ENCODE measurements around the gene LRRC9. TPM values are rescaled to one million over a fixed set of nuclear protein-coding genes. Genes with fewer than 3 reads are reported as not detected.

The LRRC9 gene
- total RNA-seq, 1 experiment from 2014 or later: not detected

GRCh38 chr14:60101786-60102185, 181.8 kb downstream of the LRRC9 start:
- H3F3A ChIP-seq (ENCODE audit: low read length, unreplicated experiment): no peaks in the 10 kb centered on the region
- H3K9me3 ChIP-seq (ENCODE audit: low read length): no peaks in the 10 kb centered on the region
- H3K4me2 ChIP-seq (ENCODE audit: low read length): no peak overlapping the region
- H3K36me3 ChIP-seq (ENCODE audit: low read depth, low read length): peaks cover 14% of the 10 kb centered on the region
- TF ChIP-seq EZH2 (IDR thresholded peaks at IDR 0.05; ENCODE audit: low read length, unreplicated experiment): no peak
- TF ChIP-seq CTCF (conservative IDR thresholded peaks at IDR 0.05; ENCODE audit: low read depth, low read length): no peak
- TF ChIP-seq EZH2phosphoT487 (IDR thresholded peaks at IDR 0.05; ENCODE audit: borderline replicate concordance, low read length): no peak
- no peaks in the 10 kb centered on the region for H3K27me3 ChIP-seq (ENCODE audit: low read length)
- H3K4me1 ChIP-seq (ENCODE audit: insufficient read depth, low read length): no peaks in the 10 kb centered on the region
- no peak for DNase-seq
- no peak overlapping the region for H3K27ac ChIP-seq (ENCODE audit: low read length)
- peaks cover 6% of the 10 kb centered on the region; the same call in 1 of the 2 replicates for H4K20me1 ChIP-seq (ENCODE audit: low read length)
- CTCF ChIA-PET: no interaction called here
- H3K9me2 ChIP-seq (replicated peaks; ENCODE audit: low read length): no peaks in the 10 kb centered on the region
- no peak overlapping the region for H3K9ac ChIP-seq (ENCODE audit: low read length)
- intact Hi-C loops (cut with micrococcal nuclease): no loop called here
- no peak overlapping the region for H2AFZ ChIP-seq (ENCODE audit: low read length)
- BruUV-seq (replicated peaks): no TSS peak
- H3K4me3 ChIP-seq (ENCODE audit: low read length): no peak overlapping the region
- POLR2A ChIA-PET (ENCODE audit: unreplicated experiment): interaction anchor here (1.3 kb wide), 1 partner anchor 10 kb away, joined by 3 read pairs; the partner anchor contains the start of gene PCNX4
- ATAC-seq: no peak
- peaks cover 96% of the 10 kb centered on the region for H3K79me2 ChIP-seq (ENCODE audit: low read length)

GRCh38 chr14:60102389-60102788, 182.4 kb downstream of the LRRC9 start:
- H3K9me2 ChIP-seq (replicated peaks; ENCODE audit: low read length): no peaks in the 10 kb centered on the region
- no peaks in the 10 kb centered on the region for H3K27me3 ChIP-seq (ENCODE audit: low read length)
- no peaks in the 10 kb centered on the region for H3K4me1 ChIP-seq (ENCODE audit: insufficient read depth, low read length)
- DNase-seq: peak; percentile 73
- no peak overlapping the region for H3K27ac ChIP-seq (ENCODE audit: low read length)
- no peak overlapping the region for H2AFZ ChIP-seq (ENCODE audit: low read length)
- H3K4me3 ChIP-seq (ENCODE audit: low read length): no peak overlapping the region
- ATAC-seq: peak; percentile 59
- ChIA-PET CTCF (no interaction called here), POLR2A (ENCODE audit: unreplicated experiment) (no interaction called here)
- peaks cover 9% of the 10 kb centered on the region for H3K36me3 ChIP-seq (ENCODE audit: low read depth, low read length)
- H3K79me2 ChIP-seq (ENCODE audit: low read length): peaks cover 93% of the 10 kb centered on the region
- no peak overlapping the region for H3K9ac ChIP-seq (ENCODE audit: low read length)
- no peak overlapping the region for H3K4me2 ChIP-seq (ENCODE audit: low read length)
- no TSS peak for BruUV-seq (replicated peaks)
- intact Hi-C loops (cut with micrococcal nuclease): no loop called here
- H4K20me1 ChIP-seq (ENCODE audit: low read length): peaks cover 6% of the 10 kb centered on the region; the same call in 1 of the 2 replicates
- no peaks in the 10 kb centered on the region for H3K9me3 ChIP-seq (ENCODE audit: low read length)
- TF ChIP-seq EZH2phosphoT487 (IDR thresholded peaks at IDR 0.05; ENCODE audit: borderline replicate concordance, low read length): no peak
- no peak for TF ChIP-seq CTCF (conservative IDR thresholded peaks at IDR 0.05; ENCODE audit: low read depth, low read length)
- TF ChIP-seq EZH2 (IDR thresholded peaks at IDR 0.05; ENCODE audit: low read length, unreplicated experiment): no peak
- H3F3A ChIP-seq (ENCODE audit: low read length, unreplicated experiment): no peaks in the 10 kb centered on the region

- Histone ChIP-seq H3K4me2 (ENCODE audit: low read length) (no peak overlapping the region), H3K9me3 (ENCODE audit: low read length) (no peaks in the 10 kb centered on the region), H3K79me2 (ENCODE audit: low read length) (peaks cover 88% of the 10 kb centered on the region), H3K27ac (ENCODE audit: low read length) (no peak overlapping the region), H3K4me3 (ENCODE audit: low read length) (no peak overlapping the region), H3K9ac (ENCODE audit: low read length) (no peak overlapping the region), H4K20me1 (ENCODE audit: low read length) (peaks cover 6% of the 10 kb centered on the region; the same call in 1 of the 2 replicates), H3F3A (ENCODE audit: low read length, unreplicated experiment) (no peaks in the 10 kb centered on the region), H3K9me2 (replicated peaks; ENCODE audit: low read length) (no peaks in the 10 kb centered on the region), H3K36me3 (ENCODE audit: low read depth, low read length) (peaks cover 26% of the 10 kb centered on the region), H3K4me1 (ENCODE audit: insufficient read depth, low read length) (no peaks in the 10 kb centered on the region), H3K27me3 (ENCODE audit: low read length) (no peaks in the 10 kb centered on the region), H2AFZ (ENCODE audit: low read length) (no peak overlapping the region)
- POLR2A ChIA-PET (ENCODE audit: unreplicated experiment): no interaction called here
- ATAC-seq (no peak), DNase-seq (no peak)
- no peak for TF ChIP-seq CTCF (conservative IDR thresholded peaks at IDR 0.05; ENCODE audit: low read depth, low read length)
- no peak for TF ChIP-seq EZH2phosphoT487 (IDR thresholded peaks at IDR 0.05; ENCODE audit: borderline replicate concordance, low read length)
- no peak for TF ChIP-seq EZH2 (IDR thresholded peaks at IDR 0.05; ENCODE audit: low read length, unreplicated experiment)
- CTCF ChIA-PET: no interaction called here
- intact Hi-C loops (cut with micrococcal nuclease): no loop called here
- no TSS peak for BruUV-seq (replicated peaks)
These were observed 186.4 kb downstream of the LRRC9 start for GRCh38 chr14:60106339-60106738.

Data from PC-3 (cell line).